Activated CD8-positive, alpha-beta memory T cell treated with anti-CD3 and anti-CD28 coated beads, Interleukin-2, amount 50 U/mL, for 4 hours (primary cell): ENCODE data around the gene UBL4B.
A peak's percentile ranks its signal among the peaks of the same experiment; 100 is the strongest.

Experiments
- DNase-seq: peaks from one replicate; pipeline ENCODE4 v3.0.0-alpha.2; 2020

UBL4B gene

DNA sequence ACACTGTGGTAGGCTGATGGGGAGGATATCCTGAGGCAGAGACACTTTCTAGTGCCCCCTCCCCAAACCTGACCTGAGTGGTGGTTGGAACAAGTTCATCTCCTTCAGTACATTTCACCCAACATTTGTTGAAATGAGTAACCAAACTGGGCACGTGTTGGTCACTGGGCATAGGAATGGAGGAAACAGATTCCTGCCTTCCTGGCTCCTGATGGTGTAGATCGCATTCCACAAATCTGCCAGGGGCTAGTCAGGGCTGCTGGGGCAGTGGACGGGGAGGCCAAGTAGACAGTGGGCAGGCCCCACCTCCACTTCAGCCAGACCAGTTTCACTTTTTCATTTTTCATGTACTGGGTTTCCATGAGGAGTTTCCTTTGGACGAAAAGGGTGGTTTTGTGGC lies 25.3 kb upstream of the UBL4B start:
- DNase-seq, result no peak

DNA sequence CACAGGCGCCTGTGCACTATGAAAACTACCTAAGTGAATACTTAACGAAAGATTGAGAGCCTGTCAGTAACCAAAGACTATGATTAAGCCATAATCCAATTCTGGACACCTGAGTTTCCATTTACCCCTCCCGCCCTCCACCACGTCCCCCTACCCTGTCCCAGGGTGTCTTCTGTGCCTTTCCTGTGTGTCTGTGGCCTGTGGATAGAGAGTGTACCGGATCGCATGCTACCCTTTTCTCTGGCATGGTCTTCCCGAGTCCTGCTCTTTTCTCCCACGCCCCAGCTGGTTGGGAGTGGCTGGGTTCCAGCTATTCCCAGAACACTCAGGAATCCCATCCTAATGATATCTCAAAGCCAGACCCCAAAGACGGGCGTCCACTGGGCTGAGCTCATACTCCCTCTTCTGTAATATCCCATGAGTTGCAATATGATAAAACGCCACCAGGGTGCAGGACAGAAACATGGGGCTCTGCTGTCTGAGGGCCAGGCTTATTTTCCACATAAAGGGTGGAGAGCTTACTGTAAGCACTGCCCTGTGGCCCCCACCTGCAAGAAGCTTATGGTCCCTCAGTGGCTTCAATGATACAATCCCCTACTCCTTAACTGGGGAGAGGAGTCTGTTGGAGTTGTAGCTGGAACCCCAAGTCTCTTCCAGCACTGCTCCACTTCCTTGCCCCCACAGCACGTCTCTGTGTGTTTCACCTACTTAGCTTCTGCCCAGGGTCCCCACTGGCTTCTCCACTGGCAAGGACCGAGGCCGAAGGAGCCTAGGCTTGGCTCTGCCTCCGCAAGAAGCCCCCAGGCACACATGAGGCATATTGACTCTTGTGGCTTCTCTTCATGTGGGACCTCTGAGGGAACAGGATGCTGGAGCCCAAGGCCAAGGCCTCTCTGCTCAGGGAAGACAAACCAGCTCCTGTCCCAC lies 24.2 kb upstream of the UBL4B start:
- peak; percentile 28 for DNase-seq

DNA sequence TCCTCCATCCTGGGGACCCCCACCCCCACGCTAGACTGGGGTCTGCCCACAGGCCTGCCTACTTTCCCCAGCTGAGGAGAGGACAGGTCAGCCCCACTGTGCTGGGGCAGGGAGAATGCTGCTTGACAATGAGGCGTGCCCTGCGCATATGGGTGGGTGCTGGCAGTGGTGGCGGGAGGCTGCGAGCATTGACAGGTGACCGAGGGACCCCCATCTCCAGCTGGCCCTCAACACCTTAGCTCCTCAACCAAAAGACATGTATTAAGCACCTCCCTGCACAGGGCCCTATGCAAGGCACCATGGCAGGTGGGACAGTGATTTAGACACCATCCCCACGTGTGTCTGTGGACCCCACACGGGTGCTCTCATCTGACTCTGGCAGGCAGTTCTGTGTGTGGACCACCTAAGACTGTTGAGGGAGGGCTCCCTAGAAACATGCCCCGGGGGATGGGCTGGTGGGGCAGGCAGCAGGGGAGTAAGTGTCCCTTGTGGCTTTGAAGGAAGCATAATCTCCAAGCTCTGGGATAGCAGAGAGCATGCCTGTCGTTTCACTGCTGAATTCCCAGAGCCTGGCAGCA lies 23.4 kb upstream of the UBL4B start:
- DNase-seq, result no peak

DNA sequence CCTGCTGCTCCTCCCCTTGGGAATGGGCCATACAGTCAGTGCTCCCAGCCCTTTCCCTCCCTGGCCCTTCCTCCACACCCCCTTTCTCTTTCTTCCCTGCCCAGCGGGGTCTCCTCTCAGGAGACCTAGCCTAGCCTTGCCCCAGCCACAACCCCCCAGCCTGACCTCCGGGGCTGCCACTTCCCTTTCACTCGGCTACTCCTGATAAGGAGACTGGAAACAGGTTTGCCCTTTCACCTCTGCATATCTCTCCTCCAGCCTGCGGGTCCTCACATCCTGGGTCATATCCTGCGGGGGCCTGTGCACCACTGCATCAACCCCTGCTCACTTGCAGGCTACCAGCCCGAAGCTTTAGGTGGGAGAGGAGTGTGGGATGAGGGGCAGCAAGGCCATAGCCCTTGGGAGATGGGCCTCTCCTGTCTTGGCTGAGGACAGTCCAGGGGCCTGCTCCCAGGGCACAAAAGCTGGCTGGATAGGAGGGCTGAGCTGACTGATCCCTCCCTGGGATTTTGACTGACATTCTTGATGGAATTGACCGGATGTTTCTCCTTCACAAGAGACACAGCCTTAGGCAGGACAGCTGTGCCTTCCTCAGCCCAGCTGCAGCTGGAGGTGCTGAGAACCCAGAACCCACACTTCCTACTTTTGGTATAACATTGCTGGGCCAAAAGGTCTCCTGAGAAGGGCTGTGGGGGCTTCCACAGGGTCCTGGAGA lies 22.5 kb upstream of the UBL4B start:
- no peak for DNase-seq

DNA sequence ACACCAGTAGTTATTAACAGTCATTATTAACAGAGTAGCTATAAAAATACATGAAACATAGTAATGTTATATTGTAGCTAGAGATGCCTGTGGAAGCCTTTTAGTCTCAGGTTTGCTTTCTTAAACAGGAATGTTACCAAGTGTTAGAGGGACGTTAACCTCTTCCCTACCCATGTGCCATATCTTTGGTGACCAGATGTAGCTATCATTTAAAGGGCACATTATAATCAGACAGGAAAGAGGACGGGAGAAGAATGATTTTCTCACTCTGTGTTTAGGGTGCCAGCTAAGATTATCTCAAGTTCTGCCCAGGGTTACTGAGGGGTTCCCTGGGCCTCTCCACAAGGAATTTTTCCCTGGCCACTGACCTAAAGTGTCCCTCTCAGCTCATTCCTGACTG lies 20.9 kb upstream of the UBL4B start:
- no peak for DNase-seq

DNA sequence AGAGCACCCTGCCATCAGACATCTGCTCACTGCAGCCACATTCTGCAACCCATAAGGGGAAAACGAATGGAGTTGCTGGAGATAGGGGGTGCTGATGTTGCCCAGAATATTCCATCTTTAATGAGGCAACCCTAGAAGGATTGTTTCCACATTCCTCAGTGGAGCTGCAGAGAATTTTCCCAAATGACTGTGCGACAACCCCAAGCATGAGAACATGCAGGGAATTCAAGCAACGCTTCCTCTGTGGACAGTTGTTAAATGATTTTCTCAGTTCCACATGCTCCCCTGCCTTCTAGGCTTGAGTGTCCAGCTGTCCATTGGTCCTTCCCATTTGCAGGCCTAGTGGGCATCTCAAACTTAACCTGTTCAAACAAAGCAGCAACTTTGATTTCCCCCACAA lies 20.5 kb upstream of the UBL4B start:
- DNase-seq, result no peak

DNA sequence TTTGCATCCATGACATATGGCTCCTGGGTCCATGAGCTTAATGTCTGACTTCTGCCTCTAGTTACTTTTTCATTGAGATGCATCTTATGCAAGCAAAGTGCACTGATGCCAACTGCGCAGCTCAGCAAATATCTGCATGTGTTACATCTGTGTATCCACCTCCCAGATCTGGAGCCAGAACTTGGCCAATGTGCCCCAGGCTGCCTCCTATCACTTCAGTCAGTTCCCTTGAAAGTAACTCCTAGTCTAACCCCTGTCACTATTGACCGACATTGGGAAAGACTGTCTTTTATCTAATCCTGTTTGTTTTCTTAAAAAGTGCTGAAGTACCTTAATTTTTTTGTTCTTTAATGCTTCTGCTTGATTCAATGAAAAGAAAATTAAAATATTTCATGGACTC lies 19.3 kb upstream of the UBL4B start:
- DNase-seq, result no peak

DNA sequence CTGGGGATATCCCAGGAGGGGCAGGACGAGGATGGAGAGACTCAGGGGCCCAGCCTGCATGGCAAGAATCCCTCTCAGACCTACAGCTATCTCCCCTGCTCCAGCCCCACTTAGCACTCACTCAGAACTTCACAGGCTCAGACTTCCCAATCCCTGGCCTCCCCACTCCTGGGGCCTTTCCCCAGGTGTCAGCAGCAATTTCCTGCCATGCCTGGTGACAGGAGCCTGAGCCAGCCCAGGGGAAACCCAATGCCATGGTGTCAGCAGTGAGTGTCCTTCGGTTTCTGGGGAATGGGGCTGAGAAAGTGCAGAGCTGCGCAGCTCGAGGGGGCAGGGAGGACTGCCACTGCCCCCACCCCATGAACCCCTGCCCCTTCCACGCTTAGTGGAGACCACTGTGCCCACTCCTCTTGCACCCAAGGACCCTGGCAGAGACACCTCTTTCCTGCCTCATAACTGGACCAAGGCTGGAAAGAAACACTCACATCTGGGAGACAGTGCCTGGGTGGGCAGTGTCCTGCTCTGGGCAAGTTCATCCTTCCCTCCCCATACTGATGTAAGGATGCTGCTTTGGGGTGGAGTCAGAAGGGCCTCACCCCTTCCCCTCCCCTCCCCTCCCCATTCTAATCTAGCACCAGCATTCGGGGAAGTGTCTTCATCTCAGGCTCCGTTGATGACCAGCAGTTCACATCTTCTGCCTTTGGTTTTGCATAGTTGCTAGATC lies 17.1 kb upstream of the UBL4B start:
- DNase-seq, result no peak

DNA sequence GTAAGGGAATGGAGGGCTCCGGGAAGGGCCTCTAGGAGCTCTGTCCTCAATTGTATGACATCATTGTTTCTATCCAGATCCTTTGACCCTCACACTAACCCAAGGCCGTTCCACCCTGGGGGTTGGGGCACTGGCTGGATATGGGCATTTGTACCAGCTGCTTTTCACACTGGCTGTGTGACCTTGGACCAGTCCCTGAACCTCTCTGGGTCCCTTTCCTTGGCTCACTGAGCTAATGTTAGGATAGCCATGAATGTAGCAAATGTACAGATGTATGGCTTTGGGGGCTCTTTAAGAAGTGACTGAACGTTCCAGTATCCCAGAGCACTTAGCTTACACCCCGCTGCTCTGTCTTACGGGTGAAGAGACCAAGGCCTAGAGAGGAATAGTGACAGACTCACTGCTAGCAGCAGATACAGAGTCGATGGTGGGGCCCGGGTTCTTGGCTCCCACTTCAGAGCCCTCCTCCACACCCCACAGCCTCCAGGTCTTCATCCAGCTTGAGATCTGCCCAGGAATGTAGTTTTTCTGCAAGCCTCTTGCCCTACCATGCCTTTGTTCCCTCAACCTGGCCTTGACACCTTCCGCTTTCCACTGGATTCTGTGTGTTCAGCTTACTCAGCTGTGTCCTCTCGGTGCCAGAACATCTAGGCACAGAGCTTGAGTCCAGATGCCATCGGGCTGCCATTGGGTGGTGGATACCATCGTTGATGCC lies 14.6 kb upstream of the UBL4B start:
- no peak for DNase-seq

DNA sequence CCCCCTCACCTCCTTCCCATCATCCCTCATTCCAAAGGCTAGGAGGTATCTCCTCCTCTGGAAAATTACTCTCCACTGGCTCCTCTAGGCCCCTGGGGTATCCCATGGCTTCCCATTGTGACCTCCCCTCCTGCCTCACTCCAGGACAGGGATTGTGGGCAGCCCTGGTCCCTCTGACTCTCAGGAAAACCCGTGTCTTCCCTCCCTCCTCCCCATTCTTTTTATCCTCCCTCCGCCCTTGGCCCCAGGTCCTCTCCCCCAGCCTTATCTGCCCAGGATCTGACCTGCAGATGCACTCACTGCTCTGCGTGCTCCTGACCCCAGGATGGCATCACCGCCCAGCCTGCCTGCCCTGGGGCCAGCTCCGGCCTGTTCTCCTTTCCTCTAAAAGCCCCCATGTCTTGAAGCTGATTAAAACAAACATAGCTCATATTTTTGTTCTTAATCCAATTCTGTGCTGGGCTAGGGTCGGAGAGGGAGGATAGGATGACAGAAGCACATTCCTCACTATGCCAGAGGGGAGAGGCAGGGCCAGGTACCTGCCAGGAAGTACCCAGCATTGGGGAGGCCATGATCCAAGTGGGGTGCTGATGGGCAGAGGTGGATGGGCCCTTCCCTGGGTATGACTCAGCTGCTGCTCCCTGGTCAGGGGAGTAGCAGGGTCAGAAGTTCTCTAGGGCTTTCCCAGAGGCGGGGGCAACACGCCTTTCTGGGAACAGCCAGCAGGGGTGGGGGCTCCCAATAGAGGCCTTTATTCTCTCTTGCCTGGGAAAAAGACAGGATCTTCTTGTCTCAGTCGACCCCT lies 13.8 kb upstream of the UBL4B start:
- DNase-seq, result no peak

DNA sequence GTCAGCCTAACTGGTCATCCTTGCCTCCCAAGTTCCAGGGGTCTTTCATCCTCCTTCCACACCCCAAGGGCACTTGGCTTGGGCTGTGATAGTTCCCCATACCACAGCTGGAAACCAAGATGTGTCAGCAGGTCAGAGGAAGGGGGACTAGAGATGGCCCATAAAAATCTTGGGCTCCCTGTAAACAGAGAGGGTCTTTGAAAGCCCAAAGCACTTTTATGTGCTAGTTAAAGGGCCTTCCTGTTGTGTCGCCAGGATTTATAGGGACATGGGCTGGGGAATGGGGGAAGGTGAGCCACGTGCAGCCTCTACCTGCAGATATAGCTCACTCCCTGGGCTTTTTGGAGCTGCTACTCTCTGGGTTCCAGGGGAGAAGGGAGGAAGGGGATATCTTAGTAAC lies 11.9 kb upstream of the UBL4B start:
- no peak for DNase-seq

DNA sequence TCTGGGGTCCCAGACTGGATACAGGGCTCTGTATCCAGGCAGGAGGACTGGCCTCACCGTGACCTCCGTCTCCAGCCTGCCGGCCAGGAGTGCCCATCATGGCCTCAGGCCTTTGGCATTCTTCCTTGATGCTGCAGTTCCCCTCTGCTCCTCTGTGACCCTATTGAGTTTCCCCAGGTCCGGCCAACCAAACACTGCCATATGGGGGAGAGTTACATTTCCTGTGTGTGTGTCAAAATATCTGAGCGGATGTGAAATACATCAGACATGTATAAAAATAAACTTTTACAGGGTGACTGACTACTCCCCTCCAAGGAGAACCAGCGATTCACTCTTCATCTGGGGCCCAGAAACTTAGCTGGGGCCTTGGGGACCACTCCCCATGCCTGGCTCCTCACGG lies 10.2 kb upstream of the UBL4B start:
- DNase-seq, result no peak

DNA sequence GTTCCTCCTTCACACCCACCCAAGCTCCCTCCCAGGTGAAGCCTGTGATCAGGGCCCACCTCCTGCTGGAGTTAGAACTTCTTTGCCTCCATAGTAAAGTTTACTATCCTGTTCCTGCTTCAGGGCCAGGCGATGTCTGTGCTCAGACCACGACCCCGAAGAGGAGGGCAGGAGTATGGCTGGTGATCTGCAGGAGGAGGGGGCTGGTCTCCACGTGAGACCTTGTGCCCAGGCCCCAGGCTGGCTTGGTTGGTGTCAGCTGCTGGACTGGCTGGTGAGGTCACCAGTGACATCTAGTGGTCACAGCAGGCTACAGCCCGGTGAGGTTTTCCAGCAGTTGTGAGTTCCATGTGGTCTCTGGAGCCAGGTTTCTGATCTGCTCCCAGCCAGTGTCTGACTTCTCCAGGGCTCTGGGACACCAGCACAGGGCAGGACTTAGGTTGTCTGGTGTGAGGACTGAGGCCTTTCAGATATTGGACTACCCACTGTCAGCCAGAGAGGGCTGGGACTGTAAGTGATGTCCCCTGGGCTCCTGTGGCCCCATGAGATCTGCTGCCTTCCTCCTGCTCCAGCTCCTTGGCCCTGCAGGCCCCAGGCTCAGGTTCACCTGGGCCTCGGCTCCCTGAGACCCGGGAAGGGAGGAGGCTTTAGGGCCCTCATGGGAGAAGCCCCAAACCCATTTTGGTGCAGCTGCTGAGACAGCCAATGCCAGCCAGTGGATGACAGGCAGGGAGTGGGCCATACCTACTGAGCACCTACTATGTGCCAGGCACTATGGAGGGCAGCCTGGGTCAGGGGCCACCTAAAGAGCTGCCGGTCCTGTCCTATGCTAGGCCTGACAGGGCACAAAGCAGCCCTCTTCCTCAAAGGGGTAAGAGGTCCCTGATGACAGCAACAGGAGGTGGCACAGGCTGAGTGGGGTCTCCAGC lies 6.0 kb upstream of the UBL4B start:
- DNase-seq, result peak; percentile 56

DNA sequence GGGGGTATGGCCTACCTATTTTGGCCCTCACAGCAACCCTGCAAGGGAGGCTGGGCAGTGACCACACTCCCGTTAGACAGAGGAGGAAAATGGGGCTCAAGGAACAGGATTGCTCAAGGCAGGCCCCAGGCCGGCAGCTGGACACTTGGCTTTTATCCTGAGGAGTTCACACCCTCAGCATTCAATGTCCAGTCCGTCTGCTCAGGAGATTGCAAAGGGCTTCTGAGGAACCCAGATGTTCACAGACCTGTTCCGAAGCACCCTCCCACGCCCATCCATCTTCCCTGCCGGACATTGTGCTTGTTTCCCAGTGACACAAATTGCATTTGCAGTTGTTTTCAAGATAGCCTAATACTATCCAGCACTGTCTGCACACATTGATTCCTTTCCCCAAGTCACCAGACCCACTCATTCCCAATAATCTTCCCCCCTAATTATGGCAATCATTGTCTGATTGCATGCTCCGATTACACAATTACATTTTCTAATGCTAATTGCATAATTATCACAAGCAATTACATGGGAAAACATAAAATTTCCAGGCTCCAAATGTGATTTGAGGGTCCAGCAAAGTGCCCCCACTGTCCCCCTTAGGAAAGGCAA lies 4.3 kb upstream of the UBL4B start:
- DNase-seq, result no peak

DNA sequence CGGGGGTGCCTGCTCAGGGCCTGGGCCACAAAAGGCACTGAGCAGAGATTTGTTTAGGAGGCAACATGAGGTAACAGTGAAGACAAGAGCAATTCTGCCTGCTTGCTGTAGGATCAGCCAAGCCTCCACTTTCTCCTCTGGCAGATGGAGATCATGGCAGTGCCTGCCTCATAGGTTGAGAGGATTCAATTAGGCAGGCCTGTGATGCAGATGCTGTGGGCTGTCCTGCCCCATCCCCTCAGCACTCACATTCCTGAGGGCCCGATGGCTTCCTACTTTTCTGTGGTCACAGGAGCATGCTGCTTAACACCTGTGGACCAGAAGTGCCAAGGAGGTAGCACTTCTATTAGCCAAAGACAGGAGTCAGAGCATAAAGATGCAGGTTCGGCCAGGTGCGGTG lies 1.2 kb upstream of the UBL4B start:
- no peak for DNase-seq

DNA sequence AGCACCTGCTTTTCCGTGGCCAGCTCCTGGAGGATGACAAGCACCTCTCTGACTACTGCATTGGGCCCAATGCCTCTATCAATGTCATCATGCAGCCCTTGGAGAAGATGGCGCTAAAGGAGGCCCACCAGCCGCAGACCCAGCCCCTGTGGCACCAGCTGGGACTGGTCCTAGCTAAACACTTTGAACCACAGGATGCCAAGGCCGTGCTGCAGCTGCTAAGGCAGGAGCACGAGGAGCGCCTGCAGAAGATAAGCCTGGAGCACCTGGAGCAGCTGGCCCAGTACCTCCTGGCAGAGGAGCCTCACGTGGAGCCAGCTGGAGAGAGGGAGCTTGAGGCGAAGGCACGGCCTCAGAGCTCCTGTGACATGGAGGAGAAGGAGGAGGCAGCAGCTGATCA lies 413 bp downstream of the UBL4B start:
- no peak for DNase-seq

DNA sequence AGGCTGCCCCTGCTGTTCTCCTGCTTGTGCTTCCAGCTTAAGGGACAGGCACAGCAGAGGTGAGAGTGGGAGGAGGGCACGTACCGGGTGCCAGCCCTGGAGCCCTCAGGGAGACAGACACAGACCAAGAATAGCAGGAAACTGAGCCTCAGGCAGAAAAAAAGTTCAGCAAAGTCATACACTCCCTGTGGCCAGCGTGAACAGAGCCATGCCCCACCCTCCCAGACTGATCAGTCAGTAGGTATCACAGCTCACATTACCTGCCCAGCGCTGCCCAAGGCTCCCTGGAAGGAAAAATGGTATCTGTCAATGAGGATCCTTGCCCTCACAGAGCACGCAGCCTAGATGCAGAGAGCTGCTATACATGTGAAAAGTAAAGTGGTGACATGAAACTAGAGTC lies 1.3 kb downstream of the UBL4B start:
- no peak for DNase-seq

DNA sequence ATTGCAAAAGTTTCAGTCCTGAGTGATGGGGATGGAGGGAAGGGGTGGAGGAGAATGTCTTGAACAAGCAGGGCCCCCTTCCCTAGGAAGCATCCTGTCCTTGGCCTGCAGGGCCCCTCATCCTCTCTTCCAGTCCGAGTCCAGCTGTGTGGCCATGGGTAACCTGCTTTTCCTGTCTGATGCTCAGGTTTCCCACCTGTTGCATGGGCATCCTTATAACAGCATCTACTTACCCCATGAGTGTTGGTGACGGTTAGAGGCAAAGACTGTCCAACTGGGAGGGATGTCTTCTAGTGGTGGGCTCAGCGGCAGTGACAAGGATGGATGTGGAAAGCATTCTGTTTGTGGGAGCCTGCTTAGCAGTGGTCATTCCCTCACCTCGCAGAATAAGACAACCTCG lies 1.9 kb downstream of the UBL4B start:
- no peak for DNase-seq

DNA sequence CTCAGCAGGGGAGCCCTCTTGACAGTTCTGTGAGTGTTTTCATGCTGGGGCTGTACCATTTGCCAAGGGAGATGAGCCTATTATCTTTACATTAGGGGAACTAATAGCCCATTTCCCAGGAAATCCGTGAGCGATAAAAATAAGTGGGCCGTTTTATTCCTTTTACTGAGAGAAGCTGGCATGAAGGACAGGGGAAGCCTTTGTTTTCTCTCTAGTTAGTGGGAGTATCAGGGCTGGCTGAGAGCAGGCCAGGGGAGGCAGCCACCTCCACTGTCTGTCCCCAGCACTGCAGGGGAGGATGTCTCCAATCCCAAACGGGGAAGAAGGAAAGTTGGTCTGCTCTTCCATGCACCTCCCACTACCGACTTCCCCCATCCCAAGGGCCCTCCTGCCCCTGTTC lies 2.5 kb downstream of the UBL4B start:
- no peak for DNase-seq
